Stomach (tissue), 4 donors: ENCODE data around the gene ARHGEF4.

ENCODE experiments used
- POLR2A ChIP-seq, 4 donors: fragments of 450-650 bp; IDR thresholded peaks; one replicate each; pipeline ENCODE4 v1.6.1; 2016; ENCODE audit warnings: antibody characterized with exemption in 4 of 4, control low read depth in 2 of 4, mild to moderate bottlenecking in 1 of 4, moderate library complexity in 1 of 4
- POLR2AphosphoS5 ChIP-seq, 3 donors: sonication (generic); formaldehyde crosslinking; IDR thresholded peaks; one replicate each; pipeline ENCODE4 v1.6.1; 2016; ENCODE audit warnings: antibody characterized with exemption in 3 of 3
- TF ChIP-seq, protein P1 (sequence below), 7 experiments: fragments of 450-650 bp in 4 of 7; fragments of 200-600 bp in 3 of 7; sonication (generic) in 3 of 7; IDR thresholded peaks; one replicate each; pipeline ENCODE4 v1.5.1; 2016 to 2019; ENCODE audit warnings: antibody characterized with exemption in 7 of 7, control low read depth in 2 of 7, mild to moderate bottlenecking in 1 of 7

DNA sequence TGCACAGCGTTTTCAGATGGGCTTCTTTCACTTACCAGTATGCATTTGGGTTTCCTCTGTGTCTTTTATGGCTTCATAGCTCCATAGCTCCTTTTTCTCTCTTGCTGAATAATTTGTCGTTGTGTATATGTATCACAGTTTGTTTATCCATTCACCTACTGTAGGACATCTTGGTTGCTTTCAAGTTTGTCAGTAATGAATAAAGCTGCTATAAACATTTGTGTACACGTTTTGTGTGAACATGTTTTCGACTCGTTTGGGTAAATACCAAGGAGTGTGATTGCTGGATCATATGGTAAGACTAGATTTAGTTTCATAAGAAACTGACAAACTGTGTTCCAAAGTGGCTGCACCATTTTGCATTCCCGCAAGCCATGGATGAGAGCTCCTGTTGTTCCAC, 161.8 kb downstream of the ARHGEF4 start:
- TF ChIP-seq, protein P1, sequence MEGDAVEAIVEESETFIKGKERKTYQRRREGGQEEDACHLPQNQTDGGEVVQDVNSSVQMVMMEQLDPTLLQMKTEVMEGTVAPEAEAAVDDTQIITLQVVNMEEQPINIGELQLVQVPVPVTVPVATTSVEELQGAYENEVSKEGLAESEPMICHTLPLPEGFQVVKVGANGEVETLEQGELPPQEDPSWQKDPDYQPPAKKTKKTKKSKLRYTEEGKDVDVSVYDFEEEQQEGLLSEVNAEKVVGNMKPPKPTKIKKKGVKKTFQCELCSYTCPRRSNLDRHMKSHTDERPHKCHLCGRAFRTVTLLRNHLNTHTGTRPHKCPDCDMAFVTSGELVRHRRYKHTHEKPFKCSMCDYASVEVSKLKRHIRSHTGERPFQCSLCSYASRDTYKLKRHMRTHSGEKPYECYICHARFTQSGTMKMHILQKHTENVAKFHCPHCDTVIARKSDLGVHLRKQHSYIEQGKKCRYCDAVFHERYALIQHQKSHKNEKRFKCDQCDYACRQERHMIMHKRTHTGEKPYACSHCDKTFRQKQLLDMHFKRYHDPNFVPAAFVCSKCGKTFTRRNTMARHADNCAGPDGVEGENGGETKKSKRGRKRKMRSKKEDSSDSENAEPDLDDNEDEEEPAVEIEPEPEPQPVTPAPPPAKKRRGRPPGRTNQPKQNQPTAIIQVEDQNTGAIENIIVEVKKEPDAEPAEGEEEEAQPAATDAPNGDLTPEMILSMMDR (IDR thresholded peaks at IDR 0.05): no peak
- TF ChIP-seq POLR2A (IDR thresholded peaks at IDR 0.05) (no peak), POLR2AphosphoS5 (IDR thresholded peaks at IDR 0.05) (no peak)
